Astrocyte (in vitro differentiated cells and primary cell): ENCODE data around the gene SEC23A.

Source experiments
- EZH2 ChIP-seq: IDR thresholded peaks from 2 replicates; pipeline ENCODE4 v1.6.1; 2012; ENCODE audit warnings: mild to moderate bottlenecking, low read length, inconsistent platforms; ENCODE audit not compliant: insufficient read depth
- TF ChIP-seq, protein P1 (sequence below): IDR thresholded peaks from 2 replicates; pipeline ENCODE4 v1.5.1; 2011; ENCODE audit warnings: low read depth, mild to moderate bottlenecking, inconsistent platforms, low read length, moderate library complexity; ENCODE audit not compliant: insufficient read depth

DNA sequence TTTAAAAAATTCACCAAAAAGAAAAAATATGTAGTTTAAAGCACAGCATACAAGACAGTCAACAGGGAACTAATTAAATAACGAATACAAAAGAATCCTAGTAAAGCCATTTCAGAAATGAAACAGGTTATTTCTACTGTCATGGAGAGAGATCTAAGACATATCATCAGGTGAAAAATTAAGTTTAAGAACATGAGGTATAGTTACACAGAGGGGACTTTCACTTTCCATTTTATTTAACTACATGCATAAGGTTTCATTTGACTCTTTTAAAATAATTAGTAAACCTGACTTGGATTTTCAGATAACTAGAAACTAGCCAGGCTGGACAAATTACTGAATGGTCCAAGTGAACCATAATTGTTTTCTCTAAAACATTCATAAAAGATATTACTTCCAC, 11.3 kb downstream of the SEC23A start:
- TF ChIP-seq, protein P1, sequence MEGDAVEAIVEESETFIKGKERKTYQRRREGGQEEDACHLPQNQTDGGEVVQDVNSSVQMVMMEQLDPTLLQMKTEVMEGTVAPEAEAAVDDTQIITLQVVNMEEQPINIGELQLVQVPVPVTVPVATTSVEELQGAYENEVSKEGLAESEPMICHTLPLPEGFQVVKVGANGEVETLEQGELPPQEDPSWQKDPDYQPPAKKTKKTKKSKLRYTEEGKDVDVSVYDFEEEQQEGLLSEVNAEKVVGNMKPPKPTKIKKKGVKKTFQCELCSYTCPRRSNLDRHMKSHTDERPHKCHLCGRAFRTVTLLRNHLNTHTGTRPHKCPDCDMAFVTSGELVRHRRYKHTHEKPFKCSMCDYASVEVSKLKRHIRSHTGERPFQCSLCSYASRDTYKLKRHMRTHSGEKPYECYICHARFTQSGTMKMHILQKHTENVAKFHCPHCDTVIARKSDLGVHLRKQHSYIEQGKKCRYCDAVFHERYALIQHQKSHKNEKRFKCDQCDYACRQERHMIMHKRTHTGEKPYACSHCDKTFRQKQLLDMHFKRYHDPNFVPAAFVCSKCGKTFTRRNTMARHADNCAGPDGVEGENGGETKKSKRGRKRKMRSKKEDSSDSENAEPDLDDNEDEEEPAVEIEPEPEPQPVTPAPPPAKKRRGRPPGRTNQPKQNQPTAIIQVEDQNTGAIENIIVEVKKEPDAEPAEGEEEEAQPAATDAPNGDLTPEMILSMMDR, result no peak
- no peak for TF ChIP-seq EZH2
